GM18873 (cell line): ENCODE results near the gene PRR20C.
"Not testable (repeated sequence)": the region's sequence is repeated elsewhere in the genome, so short reads cannot be mapped to it uniquely, and the experiment has no call there.

Experiments used
- ATAC-seq: cut with Tn5 transposase; IDR thresholded peaks from one replicate; pipeline ENCODE4 v1.9.1; 2021; ENCODE audit warnings: mild to moderate bottlenecking, moderate library complexity, moderate number of reproducible peaks; ENCODE audit not compliant: unreplicated experiment, low FRiP score

PRR20C gene

GRCh38 chr13:57153761-57154160 lies at the start of gene PRR20C:
Gene PRR20C (plus strand): TSS chr13:57154061. CDS start chr13:57154448, 387 bp downstream.
- ATAC-seq: not testable (repeated sequence)

- ATAC-seq: no peak
These were observed 38.9 kb upstream of the PRR20C start for GRCh38 chr13:57114945-57115344.

GRCh38 chr13:57123681-57124080 lies 30.2 kb upstream of the PRR20C start:
- no peak for ATAC-seq

- ATAC-seq: no peak
These were observed 25.0 kb upstream of the PRR20C start for GRCh38 chr13:57128909-57129308.

- ATAC-seq: no peak
These were observed 17.8 kb upstream of the PRR20C start for GRCh38 chr13:57136093-57136492.

- no peak for ATAC-seq
These were observed 16.3 kb upstream of the PRR20C start for GRCh38 chr13:57137585-57137984.

GRCh38 chr13:57138988-57139387 lies 14.9 kb upstream of the PRR20C start:
- no peak for ATAC-seq

- ATAC-seq: not testable (repeated sequence)
These were observed 14.1 kb upstream of the PRR20C start for GRCh38 chr13:57139781-57140180.

- not testable (repeated sequence) for ATAC-seq
These were observed 13.5 kb upstream of the PRR20C start, which contains the start of gene PRR20A for GRCh38 chr13:57140235-57140968. Gene PRR20A (plus strand): TSS chr13:57140918. CDS start chr13:57141305, 387 bp downstream.

- ATAC-seq: not testable (repeated sequence)
These were observed 6.7 kb upstream of the PRR20C start, which contains the start of gene PRR20B for GRCh38 chr13:57147188-57147587. Gene PRR20B (plus strand): TSS chr13:57147488. CDS start chr13:57147875, 387 bp downstream.

GRCh38 chr13:57148106-57148505 lies 5.8 kb upstream of the PRR20C start:
- ATAC-seq: not testable (repeated sequence)

- ATAC-seq: not testable (repeated sequence)
These were observed 6.5 kb downstream of the PRR20C start, which contains the start of gene PRR20D for GRCh38 chr13:57160332-57160731. Gene PRR20D (plus strand): TSS chr13:57160632. CDS start chr13:57161019, 387 bp downstream.

- not testable (repeated sequence) for ATAC-seq
These were observed 13.0 kb downstream of the PRR20C start, which contains the start of gene PRR20E for GRCh38 chr13:57166897-57167296. Gene PRR20E (plus strand): TSS chr13:57167197. CDS start chr13:57167584, 387 bp downstream.

GRCh38 chr13:57191667-57192066 lies 37.8 kb downstream of the PRR20C start:
- no peak for ATAC-seq
